Fibroblast of skin of right biceps (primary cell): ENCODE results near the gene FHIT.

Source experiments
- DNase-seq: peaks from one replicate; pipeline ENCODE4 v3.0.0-alpha.2; 2013

FHIT gene

GRCh38 chr3:59843821-59844220, 1407.4 kb downstream of the FHIT start:
- DNase-seq = no peak

DNA sequence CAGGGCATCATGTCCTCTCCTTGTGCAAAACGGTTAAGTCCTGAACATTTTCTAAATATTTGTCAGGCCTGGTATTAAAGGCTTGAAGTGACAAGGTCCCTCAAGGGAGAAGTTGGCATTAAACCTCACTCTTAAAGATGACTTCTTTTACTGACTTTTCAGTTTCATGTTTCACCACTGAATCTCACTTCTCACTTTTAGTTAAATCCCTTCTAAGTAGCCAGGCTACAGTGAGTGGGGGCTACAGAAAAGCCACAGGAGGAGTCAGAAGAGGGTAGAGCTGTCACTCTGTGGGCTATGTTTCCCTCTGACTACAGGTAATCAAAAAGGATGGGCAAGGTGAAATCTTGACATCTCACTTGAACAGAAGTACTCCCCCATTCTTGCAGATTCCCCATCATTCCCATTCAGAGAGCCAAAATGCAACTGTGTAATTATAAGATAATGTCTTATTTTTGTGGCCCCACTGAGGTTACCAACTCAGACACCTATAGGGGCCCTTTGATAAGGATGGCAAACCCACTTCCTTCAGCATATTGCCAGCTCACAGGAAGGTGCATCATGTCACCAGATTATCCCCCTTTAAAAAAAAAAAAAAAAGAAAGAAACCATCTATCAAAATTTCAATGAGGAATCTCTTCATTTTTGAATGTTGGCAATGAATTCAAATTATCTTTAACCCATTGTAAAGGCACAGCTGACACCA, 1411.3 kb downstream of the FHIT start:
- no peak for DNase-seq

DNA sequence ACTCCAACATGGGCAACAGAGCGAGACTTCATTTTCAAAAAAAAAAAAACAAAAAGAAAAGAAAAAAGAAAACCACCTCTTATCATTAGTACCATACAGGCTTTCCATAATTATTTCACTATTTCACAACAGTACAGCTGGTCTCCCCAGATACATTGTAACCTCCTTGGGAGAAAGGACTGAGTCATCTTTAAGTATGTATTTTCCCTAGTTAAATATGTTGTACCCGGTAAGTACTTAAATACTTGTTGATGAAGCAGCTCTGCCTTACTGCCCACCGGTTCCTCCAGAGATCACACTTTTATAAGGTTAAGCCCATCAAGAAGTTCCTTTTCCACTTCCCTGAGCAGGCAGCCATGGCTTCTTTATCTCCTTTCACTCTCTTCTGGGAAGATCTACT, 1412.0 kb downstream of the FHIT start:
- peak; percentile 74 for DNase-seq

- no peak for DNase-seq
Measured at GRCh38 chr3:59836531-59836930, 1414.7 kb downstream of the FHIT start.

- DNase-seq = no peak
Measured at GRCh38 chr3:59832702-59833101, 1418.5 kb downstream of the FHIT start.

- no peak for DNase-seq
Measured at GRCh38 chr3:59832241-59832640, 1419.0 kb downstream of the FHIT start.

DNA sequence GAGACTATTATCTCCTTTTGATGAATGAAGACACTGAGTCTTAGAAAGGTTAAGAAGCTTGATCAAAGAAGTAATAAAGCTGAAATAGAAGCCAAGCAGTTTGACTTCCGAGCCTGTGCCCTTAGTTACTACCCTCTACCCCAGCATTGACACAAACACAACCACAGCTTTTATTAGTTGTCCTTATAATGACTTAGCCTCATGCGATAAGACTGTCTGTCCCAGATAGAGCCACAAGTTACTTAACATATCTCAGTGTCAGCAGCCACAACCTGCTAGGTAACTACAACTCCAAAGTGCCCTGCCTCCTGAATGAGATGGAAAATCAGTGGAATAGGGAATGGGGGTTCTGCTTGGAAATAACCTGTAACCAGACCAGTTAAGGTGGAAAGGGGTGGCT, 1419.9 kb downstream of the FHIT start:
- DNase-seq = no peak

- no peak for DNase-seq
Measured at GRCh38 chr3:59829527-59829926, 1421.7 kb downstream of the FHIT start.

DNA sequence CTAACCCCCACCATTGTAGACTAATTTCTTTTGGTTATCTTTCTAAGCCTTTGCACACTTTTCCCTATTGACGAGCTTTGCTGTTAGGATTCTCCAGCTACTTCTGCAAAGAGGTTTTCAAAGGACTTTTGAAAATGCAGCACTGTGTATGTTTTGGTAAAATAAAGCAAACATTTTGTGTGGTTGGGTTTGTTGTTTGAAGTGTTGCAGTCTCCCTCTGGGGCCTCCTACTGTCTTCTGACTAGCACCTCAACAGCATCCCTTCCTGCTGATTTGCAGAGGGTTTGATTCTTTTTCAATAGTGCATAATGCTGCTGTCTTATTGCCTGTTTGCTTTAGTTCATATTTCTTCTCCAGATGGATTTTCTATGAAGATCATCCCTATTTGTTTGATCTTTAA, 1426.4 kb downstream of the FHIT start:
- no peak for DNase-seq

GRCh38 chr3:59821274-59821673, 1430.0 kb downstream of the FHIT start:
- no peak for DNase-seq

DNA sequence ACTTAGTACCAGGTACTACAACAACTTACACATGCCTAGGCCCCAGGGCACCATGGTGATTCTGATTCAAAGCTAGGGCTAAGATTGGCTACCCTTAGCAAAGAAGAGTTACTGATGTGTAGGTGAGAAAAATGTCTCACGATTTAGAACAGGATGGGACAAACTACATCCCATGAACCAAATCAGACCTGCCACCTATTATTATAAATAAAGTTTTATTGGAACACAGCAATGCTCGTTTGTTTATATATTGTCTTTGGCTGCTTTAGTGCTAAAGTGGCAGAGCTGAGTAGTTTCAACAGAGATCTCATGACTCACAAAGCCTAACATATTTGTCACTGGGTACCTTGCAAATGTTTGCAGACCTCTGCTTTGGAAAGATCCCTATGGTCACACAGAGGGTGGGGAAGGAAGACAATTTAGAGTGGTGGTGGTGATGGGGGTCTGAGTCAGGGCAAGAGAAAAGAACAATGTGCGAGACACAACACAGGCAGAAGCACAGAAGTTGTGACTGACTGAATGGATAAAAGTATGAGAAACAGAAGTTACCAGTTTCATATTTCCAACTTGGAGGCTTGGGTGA, 1430.8 kb downstream of the FHIT start:
- DNase-seq = peak; percentile 67

GRCh38 chr3:59818919-59819300, 1432.3 kb downstream of the FHIT start:
- no peak for DNase-seq

DNA sequence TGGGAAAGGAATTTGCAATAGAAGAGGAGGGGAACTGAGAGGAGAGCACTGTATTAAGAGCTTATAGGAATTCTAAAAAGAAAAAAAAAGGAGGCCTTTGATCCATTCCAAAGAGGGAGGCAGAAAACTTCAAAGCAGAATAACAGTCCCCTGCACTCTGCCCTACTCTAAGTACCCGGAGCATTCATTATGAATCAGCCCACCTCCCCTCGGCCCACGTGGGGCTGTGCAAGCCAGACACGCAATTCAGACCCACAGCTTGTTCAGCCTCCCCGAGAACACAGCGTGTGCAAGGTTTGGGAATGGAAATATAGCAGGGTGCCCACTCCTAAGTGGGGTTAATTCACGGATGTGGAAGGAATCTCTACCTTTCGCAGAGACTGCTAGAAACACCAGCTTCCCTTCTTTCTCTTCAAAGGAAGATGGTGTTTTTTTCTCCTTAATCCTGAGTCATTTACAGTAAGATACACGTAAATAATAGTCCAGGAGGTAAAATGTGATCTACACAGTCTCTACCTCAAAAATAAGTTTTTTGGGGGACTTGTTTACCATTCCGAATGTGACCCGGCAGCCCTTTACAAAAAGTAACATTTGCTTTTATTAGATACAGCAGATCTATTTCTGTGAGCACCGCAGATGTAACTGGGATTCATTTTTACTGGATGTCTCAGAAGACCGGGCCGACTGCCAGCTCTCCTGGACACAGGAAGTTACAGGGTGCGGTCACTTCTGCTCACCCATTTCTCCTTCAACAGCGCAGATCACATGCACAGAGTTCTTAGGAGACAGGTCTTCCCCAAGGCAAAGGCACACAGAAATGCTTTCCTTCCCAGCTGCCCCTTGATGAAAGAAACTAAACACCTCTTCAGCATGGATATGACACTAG, 1433.0 kb downstream of the FHIT start:
- DNase-seq = peak; percentile 98

GRCh38 chr3:59817511-59817910, 1433.7 kb downstream of the FHIT start:
- no peak for DNase-seq

DNA sequence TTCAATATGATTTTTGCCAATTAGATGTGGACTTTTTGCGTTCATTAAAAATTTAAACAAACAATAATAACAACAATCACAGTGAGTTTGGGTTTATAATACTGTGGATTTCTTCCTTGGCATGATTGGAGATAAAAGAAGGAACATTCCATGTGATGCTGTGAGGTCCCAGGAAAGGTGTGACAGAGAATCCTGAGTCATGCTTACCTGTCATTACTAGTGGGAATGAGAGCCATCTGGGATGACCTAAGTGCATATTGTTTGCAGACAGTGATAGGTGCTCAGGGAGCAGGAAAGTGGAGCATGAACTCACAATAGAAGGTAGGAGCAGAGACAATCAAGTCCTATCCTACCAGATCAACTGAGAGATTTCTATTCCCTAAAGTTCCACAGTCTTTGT, 1434.9 kb downstream of the FHIT start:
- DNase-seq = no peak

- DNase-seq = no peak
Measured at GRCh38 chr3:59813148-59813538, 1438.1 kb downstream of the FHIT start.

GRCh38 chr3:59812237-59813147, 1438.8 kb downstream of the FHIT start:
- peak; percentile 53 for DNase-seq

DNA sequence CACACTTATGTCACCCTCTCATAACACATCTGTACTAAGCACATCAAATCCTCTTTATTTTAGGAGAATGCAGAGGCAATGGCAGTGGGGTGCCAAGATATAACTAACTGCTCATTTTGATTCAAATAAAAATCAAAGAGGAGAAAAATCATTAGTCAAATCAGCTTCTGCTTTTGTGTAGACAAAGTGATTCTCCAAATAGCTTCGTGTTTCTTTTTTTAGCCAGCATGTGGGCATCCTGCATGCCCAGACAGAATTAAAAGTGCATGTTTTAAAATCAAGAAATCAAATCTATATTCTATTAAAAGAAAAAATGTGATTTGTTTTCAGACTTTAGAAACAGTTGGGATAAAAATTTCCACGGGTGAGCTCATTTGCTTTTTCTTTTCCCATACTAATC, 1440.1 kb downstream of the FHIT start:
- no peak for DNase-seq

- no peak for DNase-seq
Measured at GRCh38 chr3:59810606-59811005, 1440.6 kb downstream of the FHIT start.

DNA sequence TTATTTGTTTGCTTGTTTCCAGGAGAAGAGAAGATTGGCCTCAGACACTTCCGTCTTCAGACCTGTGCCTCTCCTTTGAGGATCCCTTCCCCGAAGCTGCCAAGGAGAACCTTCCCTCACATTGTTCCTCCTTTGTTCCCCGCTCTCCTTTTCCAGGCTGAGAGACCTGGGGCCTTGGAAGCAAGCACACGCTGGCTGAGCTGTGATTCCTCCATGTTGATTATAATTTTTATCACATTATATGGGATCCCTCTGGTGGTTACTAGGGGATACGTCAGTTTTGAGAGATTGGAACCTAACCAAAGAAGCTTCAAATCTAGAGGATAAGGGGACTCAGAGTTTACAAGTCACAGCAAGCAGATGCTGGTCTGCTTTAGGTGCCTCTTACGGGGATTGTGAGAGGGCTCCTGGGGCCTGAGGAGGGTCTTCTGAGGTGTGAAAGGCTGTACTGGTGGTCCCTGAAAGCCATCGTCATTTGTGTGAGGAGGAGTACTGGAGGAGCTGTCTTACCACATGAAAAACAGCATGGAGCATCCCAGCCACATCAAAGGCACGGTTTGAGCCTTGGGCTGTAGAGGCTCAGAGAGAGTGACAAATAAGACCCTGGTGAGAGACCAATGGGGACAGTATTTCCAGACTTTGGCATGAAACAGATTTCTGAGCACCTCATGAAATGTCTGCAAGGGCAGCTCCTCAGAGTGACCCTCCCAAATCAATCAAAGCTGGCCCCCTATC, 1441.4 kb downstream of the FHIT start:
- DNase-seq = peak; percentile 67

DNA sequence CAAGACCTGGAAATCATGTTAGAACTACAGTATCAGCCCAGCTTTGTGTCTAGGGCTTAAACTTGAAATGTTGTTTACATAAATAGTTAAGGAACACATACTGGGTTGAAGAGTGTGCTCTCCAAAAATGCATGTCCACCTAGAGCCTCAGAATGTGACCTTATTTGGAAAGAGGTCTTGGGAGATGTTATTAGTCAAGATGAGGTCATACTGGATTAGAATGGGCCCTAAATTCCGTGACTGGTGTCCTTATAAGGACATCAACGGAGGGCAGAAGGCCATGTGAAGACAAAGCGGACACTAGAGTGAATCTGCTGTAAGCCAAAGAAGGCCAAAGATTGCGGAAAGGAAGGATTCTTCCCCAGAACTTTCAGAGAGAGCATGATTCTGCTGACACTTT, 1442.2 kb downstream of the FHIT start:
- peak; percentile 76 for DNase-seq

DNA sequence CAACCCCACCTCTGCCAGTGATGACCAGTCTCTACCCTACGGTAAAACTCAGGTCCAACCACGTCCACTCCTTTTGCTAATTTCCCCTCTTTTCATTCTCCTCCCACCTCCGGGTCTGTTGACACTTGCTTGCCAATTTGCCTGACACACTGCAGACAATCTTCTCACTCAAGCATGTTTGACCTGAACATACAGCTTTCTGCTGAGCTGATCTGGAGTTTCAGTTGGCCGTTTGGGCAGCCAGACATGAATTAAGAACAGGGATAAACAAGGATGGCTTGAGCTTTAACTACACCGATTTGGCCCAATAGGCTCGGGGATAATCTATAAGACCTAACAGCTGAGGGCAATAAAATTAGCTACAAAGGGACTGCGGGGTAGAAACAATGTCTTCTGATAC, 1442.8 kb downstream of the FHIT start:
- no peak for DNase-seq
